Testis (tissue), 2 donors: ENCODE measurements around the gene PFKP.

ENCODE experiments used
- POLR2A ChIP-seq: fragments of 450-650 bp; IDR thresholded peaks from one replicate; pipeline ENCODE4 v1.6.1; 2017; ENCODE audit warnings: antibody characterized with exemption, mild to moderate bottlenecking, moderate library complexity
- TF ChIP-seq, protein P1 (sequence below), 3 experiments: fragments of 450-650 bp in 2 of 3; fragments of 200-600 bp in 1 of 3; sonication (generic) in 1 of 3; IDR thresholded peaks; one replicate each; pipeline ENCODE4 v1.5.1; 2016 to 2019; ENCODE audit warnings: antibody characterized with exemption in 3 of 3, mild to moderate bottlenecking in 2 of 3, moderate library complexity in 1 of 3

DNA sequence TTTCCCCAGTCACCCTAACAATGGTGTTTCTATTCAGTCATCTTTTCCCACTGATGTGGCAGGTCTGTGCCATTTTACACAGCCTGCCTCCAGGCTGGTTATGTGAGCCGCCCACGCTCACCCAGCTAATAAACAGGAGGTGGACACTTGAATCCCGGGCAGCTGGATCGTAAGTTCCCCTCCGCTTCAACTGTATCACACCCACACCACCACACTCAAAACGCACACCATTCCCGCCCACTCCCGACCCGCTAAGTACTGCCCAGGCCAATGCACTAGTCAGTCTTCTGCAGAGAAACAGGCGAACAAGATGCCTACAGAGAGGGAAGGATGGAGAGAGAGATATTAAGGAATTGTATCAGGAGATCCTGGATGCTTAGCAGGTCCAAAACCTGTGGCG lies 38.9 kb upstream of the PFKP start:
- TF ChIP-seq, protein P1, sequence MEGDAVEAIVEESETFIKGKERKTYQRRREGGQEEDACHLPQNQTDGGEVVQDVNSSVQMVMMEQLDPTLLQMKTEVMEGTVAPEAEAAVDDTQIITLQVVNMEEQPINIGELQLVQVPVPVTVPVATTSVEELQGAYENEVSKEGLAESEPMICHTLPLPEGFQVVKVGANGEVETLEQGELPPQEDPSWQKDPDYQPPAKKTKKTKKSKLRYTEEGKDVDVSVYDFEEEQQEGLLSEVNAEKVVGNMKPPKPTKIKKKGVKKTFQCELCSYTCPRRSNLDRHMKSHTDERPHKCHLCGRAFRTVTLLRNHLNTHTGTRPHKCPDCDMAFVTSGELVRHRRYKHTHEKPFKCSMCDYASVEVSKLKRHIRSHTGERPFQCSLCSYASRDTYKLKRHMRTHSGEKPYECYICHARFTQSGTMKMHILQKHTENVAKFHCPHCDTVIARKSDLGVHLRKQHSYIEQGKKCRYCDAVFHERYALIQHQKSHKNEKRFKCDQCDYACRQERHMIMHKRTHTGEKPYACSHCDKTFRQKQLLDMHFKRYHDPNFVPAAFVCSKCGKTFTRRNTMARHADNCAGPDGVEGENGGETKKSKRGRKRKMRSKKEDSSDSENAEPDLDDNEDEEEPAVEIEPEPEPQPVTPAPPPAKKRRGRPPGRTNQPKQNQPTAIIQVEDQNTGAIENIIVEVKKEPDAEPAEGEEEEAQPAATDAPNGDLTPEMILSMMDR (IDR thresholded peaks at IDR 0.05), result no peak
- no peak for TF ChIP-seq POLR2A
